Sigmoid colon (tissue), 7 donors: Measurements from ENCODE around the gene WBP1L. TPM values are rescaled to one million over a fixed set of nuclear protein-coding genes. Genes with fewer than 3 reads are reported as not detected.
"Not testable (repeated sequence)": the region's sequence is repeated elsewhere in the genome, so short reads cannot be mapped to it uniquely, and the experiment has no call there.

Experiments used
- DNase-seq: peaks from one replicate; pipeline ENCODE4 v3.0.0-alpha.2; 2019
- H3K27ac ChIP-seq, 4 donors: fragments of 200-600 bp; sonication (generic); one replicate each; pipeline ENCODE4 v1.5.1; 2016 to 2019; ENCODE audit warnings: mild to moderate bottlenecking in 1 of 4
- H3K27me3 ChIP-seq, 3 donors: fragments of 200-600 bp; sonication (generic); one replicate each; pipeline ENCODE4 v1.5.1; 2019; ENCODE audit warnings: mild to moderate bottlenecking in 1 of 3
- H3K36me3 ChIP-seq, 4 donors: fragments of 200-600 bp; sonication (generic); one replicate each; pipeline ENCODE4 v1.5.1; 2016 to 2019
- H3K4me1 ChIP-seq, 4 donors: fragments of 200-600 bp; sonication (generic); one replicate each; pipeline ENCODE4 v1.5.1; 2017 to 2019
- H3K4me3 ChIP-seq, 4 donors: fragments of 200-600 bp; sonication (generic); one replicate each; pipeline ENCODE4 v1.5.1; 2017 to 2019; ENCODE audit warnings: mild to moderate bottlenecking in 2 of 4, moderate library complexity in 1 of 4
- H3K9me3 ChIP-seq, 4 donors: fragments of 200-600 bp in 3 of 4; sonication (generic) in 3 of 4; one replicate each; pipeline versions ENCODE4 v1.5.1 to v1.6.1; 2013 to 2019
- CTCF ChIP-seq, 4 experiments: fragments of 450-650 bp in 3 of 4; fragments of 200-600 bp in 1 of 4; IDR thresholded peaks; one replicate each; pipeline ENCODE4 v1.5.1; 2016 to 2019; ENCODE audit warnings: antibody characterized with exemption in 4 of 4, mild to moderate bottlenecking in 3 of 4, moderate library complexity in 2 of 4
- EP300 ChIP-seq, 4 donors: sonication (generic); formaldehyde crosslinking; IDR thresholded peaks; one replicate each; pipeline ENCODE4 v1.6.1; 2017; ENCODE audit warnings: antibody characterized with exemption in 4 of 4
- POLR2A ChIP-seq, 2 donors: fragments of 450-650 bp; IDR thresholded peaks; one replicate each; pipeline ENCODE4 v1.6.1; 2016; ENCODE audit warnings: antibody characterized with exemption in 2 of 2, mild to moderate bottlenecking in 2 of 2, moderate library complexity in 2 of 2
- POLR2AphosphoS5 ChIP-seq, 4 donors: sonication (generic); formaldehyde crosslinking; IDR thresholded peaks; one replicate each; pipeline ENCODE4 v1.6.1; 2017; ENCODE audit warnings: antibody characterized with exemption in 4 of 4
- WGBS, 2 donors: extraction: QIAGEN DNeasy Blood & Tissue Kit; methylation state at CpG; one replicate each; pipeline ENCODE4 v1.1.7; 2013; 5-methylcytosine and 5-hydroxymethylcytosine counted together
- intact Hi-C: fragments of 100-400 bp; cut with DNase I; formaldehyde crosslinking; loops from one replicate; pipeline ENCODE4 v1.15.1; 2023
- polyA plus RNA-seq, 3 donors: library from polyadenylated mRNA; stranded (reverse); fragments of 200-250 nt; gene quantifications; one replicate each; pipeline ENCODE4 v1.2.3, GENCODE V29; 2013
- total RNA-seq, 4 donors: library from RNA; depleted of rRNA; stranded (reverse); fragments of >200 nt; gene quantifications; one replicate each; pipeline ENCODE4 v1.1.0, GENCODE V29; 2016
- donor health status: healthy with polysubstance abuse.
- donor health status: Bipolar disorder and iron deficiency.
- donor health status: healthy.

Gene WBP1L
- total and polyA plus RNA-seq, 7 donors = 22.9 to 148 (median 83.8) TPM

- H3K4me3 ChIP-seq = no peak overlapping the region
- no peak for DNase-seq
- H3K9me3 ChIP-seq = no peaks in the 10 kb centered on the region
- WGBS, 2 donors = 81 to 87% methylated on average over 1 of the region's 1 CpG
- intact Hi-C loops = loop anchor here (2.0 kb wide), 1 partner anchor 47 kb away; no protein-coding TSS in a partner anchor
- TF ChIP-seq EP300 (IDR thresholded peaks at IDR 0.05) = no peak
- TF ChIP-seq POLR2A (IDR thresholded peaks at IDR 0.05) = no peak
- TF ChIP-seq POLR2AphosphoS5 (IDR thresholded peaks at IDR 0.05) = no peak
- TF ChIP-seq CTCF (IDR thresholded peaks at IDR 0.05) = no peak
- H3K27ac ChIP-seq = peak overlapping the region; percentile 75 to 87 (median 86)
- no peaks in the 10 kb centered on the region for H3K36me3 ChIP-seq
- peaks cover 0 to 47% (median 40%) of the 10 kb centered on the region in 4 donors for H3K4me1 ChIP-seq
- H3K27me3 ChIP-seq = no peaks in the 10 kb centered on the region
These were observed 10.0 kb downstream of the WBP1L start for GRCh38 chr10:102753718-102754117.

GRCh38 chr10:102757323-102757722 lies 13.6 kb downstream of the WBP1L start:
- TF ChIP-seq POLR2AphosphoS5 (IDR thresholded peaks at IDR 0.05) = no peak
- TF ChIP-seq EP300 (IDR thresholded peaks at IDR 0.05) = no peak
- no peak for TF ChIP-seq POLR2A (IDR thresholded peaks at IDR 0.05)
- TF ChIP-seq CTCF (IDR thresholded peaks at IDR 0.05) = no peak
- Histone ChIP-seq H3K27ac (peak overlapping the region in 3 of 4 donors; percentile 73 to 87 (median 85)), H3K4me1 (peaks cover 0 to 56% (median 36%) of the 10 kb centered on the region in 4 donors), H3K9me3 (no peaks in the 10 kb centered on the region), H3K36me3 (no peaks in the 10 kb centered on the region), H3K4me3 (no peak overlapping the region), H3K27me3 (no peaks in the 10 kb centered on the region)
- 95 to 97% methylated on average over 6 of the region's 6 CpGs for WGBS, 2 donors
- DNase-seq = no peak
- intact Hi-C loops = no loop called here

- WGBS, 2 donors = 81 to 94% methylated on average over 9 of the region's 9 CpGs
- H3K4me1 ChIP-seq = peaks cover 0 to 49% (median 26%) of the 10 kb centered on the region in 4 donors
- intact Hi-C loops = no loop called here
- no peak for DNase-seq
- no peaks in the 10 kb centered on the region for H3K36me3 ChIP-seq
- H3K4me3 ChIP-seq = peak overlapping the region in 3 of 4 donors; percentile 12 to 35 (median 20)
- peak overlapping the region; percentile 71 to 87 (median 79) for H3K27ac ChIP-seq
- no peaks in the 10 kb centered on the region for H3K27me3 ChIP-seq
- TF ChIP-seq POLR2A (IDR thresholded peaks at IDR 0.05) (no peak), EP300 (IDR thresholded peaks at IDR 0.05) (no peak), POLR2AphosphoS5 (IDR thresholded peaks at IDR 0.05) (no peak), CTCF (IDR thresholded peaks at IDR 0.05) (no peak)
- H3K9me3 ChIP-seq = no peaks in the 10 kb centered on the region
These were observed 14.6 kb downstream of the WBP1L start for GRCh38 chr10:102758240-102758932.

GRCh38 chr10:102758933-102759262 lies 15.2 kb downstream of the WBP1L start:
- TF ChIP-seq POLR2AphosphoS5 (IDR thresholded peaks at IDR 0.05) (peak; percentile 61 to 84 (median 81)), EP300 (IDR thresholded peaks at IDR 0.05) (peak in 2 of 4 donors; percentile 67 to 73), POLR2A (IDR thresholded peaks at IDR 0.05) (peak in 1 of 2 donors; percentile 34)
- Histone ChIP-seq H3K4me1 (peaks cover 0 to 49% (median 24%) of the 10 kb centered on the region in 4 donors), H3K4me3 (peak overlapping the region in 3 of 4 donors; percentile 12 to 35 (median 20)), H3K27ac (peak overlapping the region; percentile 71 to 87 (median 79))
- DNase-seq = peak; percentile 91
- H3K27me3 ChIP-seq, H3K9me3 ChIP-seq, intact Hi-C loops, H3K36me3 ChIP-seq: not testable (repeated sequence)
- 73 to 81% methylated on average over 7 of the region's 12 CpGs for WGBS, 2 donors

GRCh38 chr10:102759497-102760210 lies 15.9 kb downstream of the WBP1L start:
- Histone ChIP-seq H3K4me3 (no peak overlapping the region), H3K4me1 (peaks cover 0 to 48% (median 25%) of the 10 kb centered on the region in 4 donors), H3K36me3 (no peaks in the 10 kb centered on the region), H3K27me3 (no peaks in the 10 kb centered on the region), H3K27ac (peak overlapping the region; percentile 71 to 87 (median 79)), H3K9me3 (no peaks in the 10 kb centered on the region)
- intact Hi-C loops = loop anchor here (2.0 kb wide), 1 partner anchor 15 kb away; no protein-coding TSS in a partner anchor
- TF ChIP-seq EP300 (IDR thresholded peaks at IDR 0.05) (no peak), POLR2A (IDR thresholded peaks at IDR 0.05) (no peak), CTCF (IDR thresholded peaks at IDR 0.05) (no peak), POLR2AphosphoS5 (IDR thresholded peaks at IDR 0.05) (no peak)
- 92 to 96% methylated on average over 3 of the region's 3 CpGs for WGBS, 2 donors
- no peak for DNase-seq
